C4-2B (cell line): ENCODE measurements around the gene PPM1D.
"Not testable (repeated sequence)": the region's sequence is repeated elsewhere in the genome, so short reads cannot be mapped to it uniquely, and the experiment has no call there.

Experiments used
- H3K27ac ChIP-seq: fragments of 450-650 bp; 2 replicates; pipeline ENCODE4 v1.5.1; 2017
- ZFX ChIP-seq: fragments of 450-650 bp; IDR thresholded peaks from 2 replicates; pipeline ENCODE4 v1.6.1; 2017
- TF ChIP-seq, protein P1 (sequence below): fragments of 450-650 bp; conservative IDR thresholded peaks from 2 replicates; pipeline ENCODE4 v1.5.1; 2017; ENCODE audit warnings: mild to moderate bottlenecking

Gene PPM1D

DNA sequence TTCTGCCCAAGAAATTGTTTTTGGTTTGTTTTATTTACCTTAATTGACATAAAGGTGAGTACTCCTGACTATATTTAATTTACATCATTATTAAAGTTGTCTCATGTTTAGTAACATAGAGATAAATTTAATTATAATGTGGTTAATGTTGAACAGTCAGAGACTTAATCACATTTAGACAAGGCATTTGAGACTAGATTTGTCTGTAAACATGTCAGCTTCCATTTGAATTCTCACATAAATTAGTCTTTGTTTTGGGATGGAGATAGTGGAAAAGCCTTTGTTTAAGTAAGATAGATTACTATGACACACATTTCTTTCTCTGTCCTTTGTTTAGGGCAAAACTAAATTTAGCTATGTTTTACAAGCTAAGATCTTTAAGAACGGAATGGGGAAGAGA lies 59.2 kb downstream of the PPM1D start:
- TF ChIP-seq, protein P1, sequence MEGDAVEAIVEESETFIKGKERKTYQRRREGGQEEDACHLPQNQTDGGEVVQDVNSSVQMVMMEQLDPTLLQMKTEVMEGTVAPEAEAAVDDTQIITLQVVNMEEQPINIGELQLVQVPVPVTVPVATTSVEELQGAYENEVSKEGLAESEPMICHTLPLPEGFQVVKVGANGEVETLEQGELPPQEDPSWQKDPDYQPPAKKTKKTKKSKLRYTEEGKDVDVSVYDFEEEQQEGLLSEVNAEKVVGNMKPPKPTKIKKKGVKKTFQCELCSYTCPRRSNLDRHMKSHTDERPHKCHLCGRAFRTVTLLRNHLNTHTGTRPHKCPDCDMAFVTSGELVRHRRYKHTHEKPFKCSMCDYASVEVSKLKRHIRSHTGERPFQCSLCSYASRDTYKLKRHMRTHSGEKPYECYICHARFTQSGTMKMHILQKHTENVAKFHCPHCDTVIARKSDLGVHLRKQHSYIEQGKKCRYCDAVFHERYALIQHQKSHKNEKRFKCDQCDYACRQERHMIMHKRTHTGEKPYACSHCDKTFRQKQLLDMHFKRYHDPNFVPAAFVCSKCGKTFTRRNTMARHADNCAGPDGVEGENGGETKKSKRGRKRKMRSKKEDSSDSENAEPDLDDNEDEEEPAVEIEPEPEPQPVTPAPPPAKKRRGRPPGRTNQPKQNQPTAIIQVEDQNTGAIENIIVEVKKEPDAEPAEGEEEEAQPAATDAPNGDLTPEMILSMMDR: no peak
- TF ChIP-seq ZFX: no peak
- H3K27ac ChIP-seq: no peak overlapping the region

DNA sequence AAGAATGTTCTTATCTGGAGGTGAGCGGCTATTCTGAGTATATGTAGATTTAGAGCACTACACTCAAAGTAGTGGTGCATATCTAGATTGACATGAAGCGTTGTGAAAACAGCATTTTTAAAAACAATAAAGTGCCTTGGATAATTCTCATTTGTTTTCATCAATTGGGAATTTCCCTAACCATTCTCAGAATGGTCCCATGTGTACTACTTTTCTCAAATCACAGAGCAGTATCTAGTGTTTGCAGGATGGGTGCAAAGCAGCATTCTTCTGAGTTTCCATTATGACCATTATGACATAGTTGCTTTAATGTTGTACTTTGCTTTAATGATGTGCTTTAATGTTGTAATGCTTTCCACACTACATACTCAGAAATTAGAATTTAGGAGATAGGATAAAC lies 61.5 kb downstream of the PPM1D start:
- TF ChIP-seq ZFX: no peak
- TF ChIP-seq, protein P1: no peak
- H3K27ac ChIP-seq: no peak overlapping the region

DNA sequence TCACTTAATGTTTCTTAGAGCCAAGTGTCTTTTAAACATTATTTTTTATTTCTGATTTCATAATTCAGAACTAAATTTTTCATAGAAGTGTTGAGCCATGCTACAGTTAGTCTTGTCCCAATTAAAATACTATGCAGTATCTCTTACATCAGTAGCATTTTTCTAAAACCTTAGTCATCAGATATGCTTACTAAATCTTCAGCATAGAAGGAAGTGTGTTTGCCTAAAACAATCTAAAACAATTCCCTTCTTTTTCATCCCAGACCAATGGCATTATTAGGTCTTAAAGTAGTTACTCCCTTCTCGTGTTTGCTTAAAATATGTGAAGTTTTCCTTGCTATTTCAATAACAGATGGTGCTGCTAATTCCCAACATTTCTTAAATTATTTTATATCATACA lies 64.0 kb downstream of the PPM1D start:
- TF ChIP-seq ZFX: no peak
- TF ChIP-seq, protein P1: no peak
- no peak overlapping the region for H3K27ac ChIP-seq

DNA sequence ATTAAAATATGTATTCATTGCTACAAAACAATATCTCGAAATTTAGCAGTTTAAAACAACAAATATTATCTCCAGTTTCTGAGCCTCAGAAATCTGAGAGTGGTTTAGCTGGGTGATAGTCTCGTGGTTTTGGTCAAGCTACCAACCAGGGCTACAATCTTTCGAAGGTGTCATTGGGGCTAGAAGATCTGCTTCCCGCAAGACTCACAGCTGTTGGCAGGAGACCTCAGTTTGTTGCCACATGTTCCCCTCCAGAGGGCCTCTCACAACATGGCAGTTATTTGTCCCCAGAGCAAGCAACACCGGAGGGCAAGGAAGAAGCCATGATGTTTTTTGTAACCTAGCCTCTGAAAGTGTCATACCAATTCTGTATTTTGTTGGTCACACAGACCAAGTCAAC lies 65.6 kb downstream of the PPM1D start:
- TF ChIP-seq, protein P1: no peak
- no peak for TF ChIP-seq ZFX
- no peak overlapping the region for H3K27ac ChIP-seq

DNA sequence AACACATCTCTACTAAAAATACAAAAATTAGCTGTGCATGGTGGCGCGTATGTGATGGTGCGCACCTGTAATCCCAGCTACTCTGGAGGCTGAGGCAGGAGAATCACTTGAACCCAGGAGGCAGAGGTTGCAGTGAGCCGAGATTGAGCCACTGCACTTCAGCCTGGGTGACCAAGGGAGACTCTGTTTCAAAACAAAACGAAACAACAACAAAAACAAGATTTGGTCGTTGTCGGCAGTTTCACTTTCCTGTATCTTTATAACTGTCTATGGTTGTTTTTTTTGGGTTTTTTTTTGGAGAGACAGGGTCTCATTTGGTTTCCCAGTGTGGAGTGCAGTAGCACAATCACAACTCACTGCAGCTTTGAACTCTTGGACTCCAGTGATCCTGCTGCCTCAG lies 68.7 kb downstream of the PPM1D start:
- H3K27ac ChIP-seq: not testable (repeated sequence)

DNA sequence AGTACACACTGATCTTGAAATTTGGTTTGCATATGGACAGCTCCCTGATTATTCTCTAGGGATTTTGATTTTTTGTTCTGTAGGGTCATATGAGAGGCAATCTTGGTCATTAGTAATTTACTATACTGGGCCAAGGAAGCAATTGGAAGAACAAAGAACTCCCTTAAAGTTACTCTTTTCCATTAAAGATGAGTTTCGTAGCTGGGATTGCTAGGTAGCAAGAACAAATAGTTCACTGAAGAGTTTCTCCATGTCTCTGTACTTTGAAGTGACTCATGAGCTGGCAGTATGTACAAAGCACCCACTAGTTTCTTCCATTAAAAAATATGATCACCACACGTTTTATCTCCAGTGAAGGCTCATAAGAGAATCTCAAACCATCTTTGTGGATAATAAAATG lies 71.5 kb downstream of the PPM1D start:
- no peak overlapping the region for H3K27ac ChIP-seq
- no peak for TF ChIP-seq ZFX
- TF ChIP-seq, protein P1: no peak

DNA sequence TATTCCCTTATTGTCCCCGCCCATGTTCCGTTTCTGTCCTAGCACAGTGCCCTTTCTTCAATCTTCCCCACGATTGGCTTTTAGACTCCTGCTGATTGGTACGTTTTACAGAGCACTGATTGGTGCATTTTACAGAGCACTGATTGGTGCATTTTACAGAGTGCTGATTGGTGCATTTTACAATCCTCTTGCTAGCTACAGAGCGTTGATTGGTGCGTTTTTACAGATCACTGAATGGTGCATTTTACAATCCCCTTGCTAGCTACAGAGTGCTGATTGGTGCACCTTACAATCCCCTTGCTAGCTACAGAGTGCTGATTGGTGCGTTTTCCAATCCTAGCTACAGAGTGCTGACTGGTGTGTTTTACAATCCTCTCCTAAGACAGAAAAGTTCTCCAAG lies 74.6 kb downstream of the PPM1D start:
- not testable (repeated sequence) for H3K27ac ChIP-seq

DNA sequence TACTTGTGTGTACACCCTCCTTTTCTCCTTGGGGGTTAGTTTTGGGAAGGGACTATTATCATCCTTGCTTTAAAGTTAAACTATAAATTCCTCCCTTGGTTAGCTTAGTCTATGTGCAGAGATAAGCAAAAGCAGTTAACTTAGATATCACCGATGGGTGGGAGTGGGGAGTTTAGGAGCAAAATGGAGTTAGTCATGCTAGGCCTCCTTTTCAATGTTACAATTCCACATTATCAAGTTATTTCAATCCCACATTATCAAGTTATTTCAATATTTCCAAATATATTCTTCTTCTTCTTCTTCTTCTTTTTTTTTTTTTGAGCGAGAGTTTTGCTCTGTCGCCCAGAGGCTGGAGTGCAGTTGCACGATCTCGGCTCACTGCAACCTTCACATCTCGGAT lies 76.0 kb downstream of the PPM1D start:
- TF ChIP-seq, protein P1: no peak
- no peak for TF ChIP-seq ZFX
- H3K27ac ChIP-seq: no peak overlapping the region
